MV-4-11 (cell line): ENCODE data around the gene CRELD1.
A peak's percentile ranks its signal among the peaks of the same experiment; 100 is the strongest.

Experiments
- DNase-seq: peaks from one replicate; lab custom pipeline; 2025; lab: John Stamatoyannopoulos, UW

The CRELD1 gene

GRCh38 chr3:9906480-9906879 is 27.2 kb upstream of the CRELD1 start:
- no peak for DNase-seq

- no peak for DNase-seq
Observed at GRCh38 chr3:9908286-9908685, 25.3 kb upstream of the CRELD1 start.

GRCh38 chr3:9909221-9910013 is 24.2 kb upstream of the CRELD1 start:
- peak; percentile 25 for DNase-seq

- DNase-seq = no peak
Observed at GRCh38 chr3:9911863-9912262, 21.8 kb upstream of the CRELD1 start.

- DNase-seq = peak; percentile 22
Observed at GRCh38 chr3:9912294-9912935, 21.2 kb upstream of the CRELD1 start.

- DNase-seq = no peak
Observed at GRCh38 chr3:9913601-9914000, 20.0 kb upstream of the CRELD1 start.

- DNase-seq = no peak
Observed at GRCh38 chr3:9914011-9914410, 19.6 kb upstream of the CRELD1 start.

- peak; percentile 41 for DNase-seq
Observed at GRCh38 chr3:9914559-9915253, 18.9 kb upstream of the CRELD1 start.

- peak; percentile 26 for DNase-seq
Observed at GRCh38 chr3:9915254-9916141, 18.1 kb upstream of the CRELD1 start.

GRCh38 chr3:9916346-9916733 is 17.3 kb upstream of the CRELD1 start:
- DNase-seq = no peak

- peak; percentile 18 for DNase-seq
Observed at GRCh38 chr3:9916734-9917680, 16.6 kb upstream of the CRELD1 start, which contains the start of gene IL17RC. Gene IL17RC, plus strand, starts transcription at chr3:9917098. Its CDS starts 218 bp downstream, at chr3:9917316.

GRCh38 chr3:9917820-9918219 is 15.8 kb upstream of the CRELD1 start:
- DNase-seq = no peak

- DNase-seq = no peak
Observed at GRCh38 chr3:9918261-9919038, 15.2 kb upstream of the CRELD1 start.

GRCh38 chr3:9928158-9928557 is 5.5 kb upstream of the CRELD1 start:
- DNase-seq = no peak

- DNase-seq = no peak
Observed at GRCh38 chr3:9930804-9931418, 2.7 kb upstream of the CRELD1 start.

- DNase-seq = no peak
Observed at GRCh38 chr3:9932535-9932842, 1.1 kb upstream of the CRELD1 start.

- peak; percentile 73 for DNase-seq
Observed at GRCh38 chr3:9932843-9933560, 632 bp upstream of the CRELD1 start.

GRCh38 chr3:9934235-9934621 is 594 bp downstream of the CRELD1 start:
- peak; percentile 37 for DNase-seq

GRCh38 chr3:9934993-9935392 is 1.4 kb downstream of the CRELD1 start:
- DNase-seq = no peak
